ENCODE results near the gene TNFRSF14.
"Not testable (repeated sequence)": the region's sequence is repeated elsewhere in the genome, so short reads cannot be mapped to it uniquely, and the experiment has no call there.

Gene TNFRSF14

DNA sequence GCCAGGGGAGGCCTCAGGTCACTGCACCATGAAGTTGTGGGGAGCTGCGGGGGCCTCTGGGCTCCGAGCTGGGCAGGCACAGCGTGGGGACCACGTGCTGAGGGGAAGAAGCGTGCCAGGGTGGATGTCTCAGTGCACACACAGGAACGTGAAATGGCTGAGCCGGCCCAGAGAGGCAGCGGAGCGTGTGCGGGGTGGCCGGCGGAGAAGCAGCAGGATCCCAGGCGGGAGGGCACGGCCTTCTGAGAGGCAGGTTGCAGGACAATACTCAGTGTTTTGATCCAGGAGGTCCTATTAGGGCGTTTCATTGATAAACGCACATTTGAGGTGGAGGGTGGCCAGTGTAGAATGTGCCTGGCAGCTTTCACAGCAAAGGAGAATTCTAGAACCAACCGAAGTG, 12.9 kb downstream of the TNFRSF14 start:
- no peak for DNase-seq

DNA sequence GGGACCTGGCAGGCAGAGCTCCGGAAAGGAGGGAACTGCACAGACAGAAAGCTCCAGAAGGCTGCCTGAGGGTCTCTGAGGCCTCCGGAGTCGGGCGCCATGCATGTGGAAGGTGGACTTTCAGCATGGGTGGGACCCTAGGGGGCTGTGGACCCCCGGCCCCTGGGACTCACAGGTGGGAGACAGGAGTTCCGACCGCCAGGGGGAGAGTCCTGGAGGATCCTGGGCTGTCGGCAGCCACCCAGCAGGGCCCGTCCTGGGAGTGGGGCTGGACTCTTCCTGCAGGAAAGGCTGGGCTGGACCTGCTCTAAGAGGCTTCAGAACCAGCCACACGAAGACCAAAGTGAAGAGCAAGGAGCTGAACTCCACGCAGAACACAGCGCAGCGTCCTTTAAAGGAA, 13.5 kb downstream of the TNFRSF14 start:
- DNase-seq, result not testable (repeated sequence)

DNA sequence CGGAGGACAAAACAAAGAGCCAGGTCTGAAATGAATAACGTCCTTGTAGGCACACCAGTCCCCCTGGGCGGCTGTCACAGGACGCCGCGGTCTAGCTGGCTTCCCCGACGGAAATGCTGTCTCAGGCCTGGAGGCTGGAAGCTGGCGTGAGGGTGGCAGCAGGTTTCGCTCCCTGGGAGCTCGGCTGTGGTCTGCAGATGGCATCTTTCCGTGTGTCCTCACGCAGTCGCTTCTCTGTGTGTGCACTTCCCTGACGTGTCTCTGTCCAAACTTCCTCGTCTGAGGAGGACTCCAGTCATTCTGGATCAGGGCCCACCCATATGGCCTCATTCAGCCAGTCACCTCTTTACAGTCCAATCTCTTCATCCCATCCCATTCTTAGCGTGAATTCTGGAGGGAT, 14.2 kb downstream of the TNFRSF14 start:
- DNase-seq, result no peak

DNA sequence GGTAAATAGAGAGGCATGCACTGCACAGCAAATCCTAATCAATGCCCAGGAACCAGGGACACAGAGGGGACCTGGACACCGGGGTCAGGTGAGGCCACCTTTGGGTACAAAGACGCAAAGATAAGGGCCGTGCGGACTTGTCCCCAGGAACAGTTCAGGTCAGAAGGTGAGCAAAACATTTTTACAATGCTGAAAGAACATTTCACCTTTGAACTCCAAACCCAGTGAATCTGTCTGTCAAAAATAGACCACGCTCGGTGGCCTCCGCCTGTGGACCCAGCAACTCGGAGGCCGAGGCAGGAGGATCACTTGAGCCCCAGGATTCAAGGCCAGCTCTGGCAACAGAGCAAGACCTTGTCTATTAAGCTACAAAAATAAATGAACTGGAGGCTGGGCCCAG, 15.2 kb downstream of the TNFRSF14 start:
- DNase-seq, result no peak

DNA sequence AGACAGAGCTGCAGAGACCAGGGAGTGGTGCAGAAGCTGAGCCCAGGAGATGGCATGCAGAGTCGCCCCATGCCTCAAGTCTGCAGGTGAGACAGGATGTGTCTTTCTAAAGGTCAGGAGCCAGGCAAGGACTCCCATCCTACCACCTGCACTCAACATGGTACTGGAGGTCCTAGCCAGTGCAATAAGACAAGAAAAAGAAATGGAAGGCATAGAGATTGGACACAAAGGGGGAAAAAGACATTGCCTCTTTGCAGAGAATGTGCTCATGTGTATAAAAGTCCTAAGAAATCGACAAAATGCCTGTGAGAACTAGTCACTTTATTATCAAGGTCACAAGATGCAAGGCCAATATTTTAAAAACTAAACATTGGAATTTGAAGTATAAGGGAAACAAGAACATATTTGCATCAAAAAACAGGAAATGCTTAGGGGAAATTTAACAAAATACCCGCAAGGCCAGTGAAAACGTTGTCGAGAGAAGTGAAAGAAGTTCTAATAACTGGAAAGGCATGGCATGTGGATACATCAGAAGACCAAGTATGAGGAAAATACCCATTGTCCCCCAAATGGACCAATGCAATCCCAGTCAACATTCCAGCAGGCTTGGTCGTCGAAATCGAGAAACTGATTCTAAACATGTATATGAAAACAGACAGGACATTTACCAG, 17.2 kb downstream of the TNFRSF14 start:
- DNase-seq, result no peak

DNA sequence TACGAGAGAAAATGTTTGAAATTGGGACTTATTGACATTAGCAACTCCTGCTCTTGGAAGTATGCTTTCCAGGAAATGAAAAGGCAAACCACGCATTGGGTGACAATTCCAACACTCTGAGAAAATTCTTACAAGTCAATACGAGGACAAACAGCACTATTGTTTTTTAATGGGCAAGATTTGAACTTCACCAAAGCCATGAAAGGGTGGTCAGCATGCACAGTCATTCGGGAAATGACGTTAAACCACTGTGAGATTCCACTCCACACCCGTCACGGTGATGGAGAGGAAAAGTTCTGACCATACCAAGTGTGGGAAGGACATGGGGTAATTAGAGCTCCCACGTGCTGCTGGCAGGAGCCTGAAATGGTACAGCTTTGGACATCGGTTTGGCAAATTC, 18.2 kb downstream of the TNFRSF14 start:
- no peak for DNase-seq

DNA sequence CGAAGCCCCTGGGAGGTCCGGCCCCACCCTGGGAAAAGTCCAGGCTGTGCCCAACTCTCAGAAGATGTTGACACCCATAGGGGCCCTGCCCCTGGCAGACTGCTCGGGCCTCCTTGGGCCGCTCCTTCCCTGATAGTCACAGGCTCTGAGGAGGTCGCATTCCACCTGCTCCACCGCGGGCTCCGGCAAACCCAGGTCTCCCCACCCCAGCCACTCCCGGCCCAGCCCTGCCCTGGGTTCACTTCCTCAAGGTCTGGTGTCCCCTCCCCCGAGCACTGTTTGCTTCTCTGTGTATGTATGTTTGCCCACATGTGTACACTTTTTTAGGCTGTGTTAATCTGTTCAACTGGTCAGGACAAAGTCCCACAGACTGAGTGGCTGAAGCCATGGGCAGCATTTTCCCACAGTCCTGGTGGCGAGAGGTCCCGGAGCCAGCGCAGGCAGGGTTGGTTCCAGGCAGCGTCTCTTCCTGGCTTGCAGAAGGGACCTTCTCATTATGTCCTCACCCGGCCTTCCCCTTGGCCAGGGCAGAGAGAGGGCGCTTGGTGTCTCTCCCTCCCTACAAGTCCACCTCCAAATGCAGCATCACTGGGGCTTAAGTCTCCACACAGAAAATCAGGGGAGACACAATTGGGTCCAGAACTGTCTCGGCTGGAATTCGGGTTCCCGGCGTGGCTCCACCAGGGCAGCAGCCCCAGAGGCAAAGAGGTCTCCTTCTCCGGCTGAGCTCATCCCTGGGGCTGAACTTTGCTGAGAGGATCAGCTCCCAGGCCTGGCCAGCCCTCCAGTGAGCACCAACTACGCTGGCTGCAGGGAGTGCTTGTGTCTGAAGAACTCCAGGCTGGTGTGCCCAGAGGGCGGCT, 19.9 kb downstream of the TNFRSF14 start:
- no peak for DNase-seq

DNA sequence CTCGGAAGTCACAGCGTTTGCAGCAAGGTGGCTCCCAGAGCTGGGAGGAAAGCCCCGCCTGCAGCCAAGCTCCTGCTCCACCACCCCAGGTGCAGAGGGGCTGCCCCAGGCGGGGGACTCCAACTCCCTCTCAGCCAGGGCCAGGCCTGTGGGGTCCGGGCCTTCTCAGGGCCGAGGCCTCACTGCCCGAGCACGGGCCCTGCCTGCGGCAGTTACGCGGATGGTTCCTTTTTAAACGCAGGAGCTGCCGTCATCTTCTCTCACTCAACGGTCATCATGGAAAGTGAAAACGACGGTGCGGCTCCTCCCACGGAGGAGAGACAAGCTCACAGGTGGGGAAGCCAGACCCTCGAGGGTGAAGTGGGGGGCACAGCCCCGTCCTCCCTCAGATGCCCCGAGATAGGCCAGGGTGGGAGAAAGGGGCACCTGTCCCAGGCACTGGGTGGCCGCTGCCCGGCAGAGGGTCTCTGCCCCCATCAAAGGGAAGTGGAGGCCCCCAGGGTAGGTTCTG, 21.4 kb downstream of the TNFRSF14 start:
- peak; percentile 33 to 53 for DNase-seq

DNA sequence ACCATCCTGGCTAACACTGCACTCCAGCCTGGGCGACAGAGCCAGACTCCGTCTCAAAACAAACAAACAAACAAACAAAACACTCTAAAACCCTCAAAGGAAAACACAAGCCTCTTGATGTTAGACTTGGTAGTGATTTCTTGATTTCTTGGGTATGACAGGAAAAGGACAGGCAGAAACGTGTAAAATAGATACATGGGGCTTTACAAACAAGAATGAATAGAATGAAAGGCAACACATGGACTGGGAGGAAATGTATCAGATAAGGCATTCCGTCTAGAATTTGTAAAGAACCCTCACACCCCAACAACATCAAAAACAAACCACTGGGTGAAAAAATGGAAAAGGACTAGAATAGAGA, 22.6 kb downstream of the TNFRSF14 start:
- no peak for DNase-seq

DNA sequence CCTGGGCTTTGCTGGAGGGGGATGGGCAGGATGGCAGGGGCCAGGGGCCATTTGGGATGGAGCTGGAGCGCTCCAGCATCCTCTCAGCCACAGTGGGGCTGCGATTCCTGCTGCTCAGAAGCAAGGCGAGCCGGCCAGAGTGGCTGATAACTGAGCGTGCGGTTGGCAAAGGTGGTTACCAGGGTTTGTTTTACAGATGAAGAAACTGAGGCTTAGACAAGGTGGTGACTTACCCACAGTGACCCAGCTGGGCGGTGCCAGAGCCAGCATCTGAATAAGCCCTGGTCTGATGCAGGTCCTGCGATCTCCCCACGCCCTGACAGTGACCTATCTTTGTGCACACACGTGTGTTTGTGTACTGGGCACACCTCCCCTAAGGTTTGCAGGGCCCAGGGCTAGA, 24.5 kb downstream of the TNFRSF14 start:
- DNase-seq, result no peak

DNA sequence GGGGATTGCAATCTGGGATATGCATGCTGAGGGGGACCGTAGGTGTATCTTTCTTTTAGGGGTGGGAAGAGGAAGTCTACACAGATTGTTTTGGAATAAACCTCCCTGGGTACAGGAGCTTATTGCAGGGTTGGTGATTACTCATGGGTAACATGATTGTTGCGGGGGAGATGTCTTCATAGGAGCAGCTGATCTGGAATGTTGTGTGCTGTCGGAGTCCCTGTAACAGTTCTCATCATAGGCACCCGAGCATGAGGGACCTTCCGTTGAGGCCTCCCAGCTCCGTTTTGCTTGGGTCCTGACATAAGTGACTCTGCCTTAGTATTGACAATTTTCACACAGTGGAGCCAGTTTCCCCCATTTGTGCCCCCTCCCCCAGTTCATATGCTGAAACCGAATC, 26.2 kb downstream of the TNFRSF14 start:
- DNase-seq, result no peak

DNA sequence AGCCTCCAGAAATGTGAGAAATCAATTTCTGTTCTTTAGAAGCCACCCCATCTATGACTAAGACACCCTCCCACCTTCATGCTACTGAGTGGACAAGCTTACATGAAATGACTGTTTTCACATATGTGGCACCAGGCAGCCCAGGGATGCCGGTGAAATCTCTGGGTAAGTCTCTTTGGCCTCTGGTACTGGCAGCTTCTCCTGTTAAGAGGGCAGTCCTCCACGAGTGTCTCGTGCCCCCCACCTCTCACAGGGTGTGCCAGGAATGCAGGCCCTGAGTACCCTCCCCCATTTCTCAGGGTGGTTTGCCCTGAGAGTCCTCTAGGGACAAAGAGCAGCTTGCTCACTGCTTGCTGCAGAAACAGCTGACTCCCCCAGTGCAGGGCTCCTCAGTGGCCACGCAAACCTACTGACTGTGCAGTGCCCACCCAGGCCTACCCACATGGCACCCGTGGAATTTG, 27.2 kb downstream of the TNFRSF14 start:
- DNase-seq, result no peak

DNA sequence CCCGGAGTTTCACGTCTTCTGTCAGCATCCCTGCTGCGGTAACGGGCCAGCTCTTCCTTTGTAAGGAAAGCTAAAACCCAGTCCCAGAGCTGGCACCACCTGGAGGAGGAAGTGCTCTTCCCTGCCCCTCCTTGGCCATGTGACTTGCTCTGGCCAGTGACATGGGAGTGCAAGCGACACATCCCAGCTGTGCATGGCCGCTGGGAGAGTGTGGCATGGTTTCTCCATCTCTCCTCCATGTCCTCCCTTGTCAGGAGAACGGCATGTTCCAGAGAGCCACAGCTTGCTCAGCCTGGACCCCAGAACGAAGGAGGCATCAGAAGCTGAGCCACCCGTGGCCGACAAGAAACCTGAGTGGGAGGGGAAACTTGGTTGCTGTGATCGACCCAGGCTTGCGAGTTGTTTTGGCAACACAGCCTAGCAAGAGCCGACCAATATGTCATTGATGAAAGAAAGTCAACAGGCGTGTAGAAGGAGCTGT, 27.7 kb downstream of the TNFRSF14 start:
- DNase-seq, result peak in 1 of 2 experiments; percentile 24

DNA sequence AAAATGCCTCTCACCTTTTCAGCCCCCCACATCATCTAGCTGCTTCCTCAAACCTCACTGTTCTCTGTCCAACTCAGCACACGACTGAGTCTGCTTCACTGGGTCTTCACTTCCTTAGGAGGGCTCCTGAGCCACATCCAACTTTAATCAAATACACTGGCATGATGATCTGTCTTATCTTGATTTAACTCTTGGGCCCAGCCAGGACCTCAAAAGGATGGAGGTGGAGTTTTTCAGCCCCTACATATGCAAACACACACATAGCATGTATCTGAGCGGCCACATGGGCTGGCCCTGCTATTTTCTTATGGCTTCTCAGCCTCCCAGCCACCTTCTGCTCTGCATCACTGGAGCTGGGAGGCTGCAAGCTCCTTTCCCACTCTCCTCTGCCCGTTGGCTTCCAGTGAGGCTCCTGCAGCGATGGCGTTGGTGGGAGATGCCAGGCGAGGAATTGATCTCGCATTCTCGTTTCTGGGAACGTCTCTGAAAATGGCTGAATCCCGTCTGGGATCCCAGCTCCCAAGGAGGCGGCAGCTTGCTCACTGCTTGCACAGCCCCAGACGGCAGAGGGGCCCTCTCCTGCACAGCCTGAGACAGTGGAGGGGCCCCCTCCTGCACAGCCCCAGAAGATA, 28.6 kb downstream of the TNFRSF14 start:
- no peak for DNase-seq

DNA sequence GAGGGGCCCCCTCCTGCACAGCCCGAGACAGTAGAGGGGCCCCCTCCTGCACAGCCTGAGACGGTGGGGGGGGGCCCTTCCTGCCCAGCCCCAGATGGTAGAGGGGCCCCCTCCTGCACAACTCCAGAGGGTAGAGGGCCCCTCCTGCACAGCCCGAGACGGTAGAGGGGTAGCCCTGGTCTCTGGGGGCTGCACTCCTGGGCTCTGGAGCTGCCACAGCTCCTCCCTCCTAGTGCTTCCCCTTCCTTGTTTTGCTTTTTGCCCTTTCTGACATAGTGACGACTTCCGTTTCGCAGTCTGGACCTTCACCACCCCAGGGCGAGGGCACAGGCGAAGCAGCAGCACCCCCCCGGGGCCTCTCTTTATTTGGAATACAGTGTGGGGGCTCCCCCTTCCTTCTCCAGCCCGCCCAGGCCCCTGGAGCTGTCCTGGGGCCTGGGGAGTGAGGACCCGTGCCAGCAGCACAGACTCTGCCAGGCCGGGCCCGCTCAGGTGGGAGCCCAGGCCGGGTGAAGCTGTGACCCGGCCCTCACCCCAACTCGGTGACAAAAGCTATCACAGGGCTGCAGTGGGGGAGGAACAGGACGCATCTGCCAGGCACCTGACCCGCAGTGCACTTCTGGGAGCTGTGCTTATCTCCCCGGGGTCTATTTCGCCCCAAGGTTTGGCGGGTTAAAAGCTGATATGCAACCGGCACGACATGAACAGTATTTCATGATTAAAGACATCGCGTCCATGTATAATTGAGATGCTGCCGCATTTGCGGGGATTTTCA, 29.3 kb downstream of the TNFRSF14 start:
- peak; percentile 50 to 57 for DNase-seq

DNA sequence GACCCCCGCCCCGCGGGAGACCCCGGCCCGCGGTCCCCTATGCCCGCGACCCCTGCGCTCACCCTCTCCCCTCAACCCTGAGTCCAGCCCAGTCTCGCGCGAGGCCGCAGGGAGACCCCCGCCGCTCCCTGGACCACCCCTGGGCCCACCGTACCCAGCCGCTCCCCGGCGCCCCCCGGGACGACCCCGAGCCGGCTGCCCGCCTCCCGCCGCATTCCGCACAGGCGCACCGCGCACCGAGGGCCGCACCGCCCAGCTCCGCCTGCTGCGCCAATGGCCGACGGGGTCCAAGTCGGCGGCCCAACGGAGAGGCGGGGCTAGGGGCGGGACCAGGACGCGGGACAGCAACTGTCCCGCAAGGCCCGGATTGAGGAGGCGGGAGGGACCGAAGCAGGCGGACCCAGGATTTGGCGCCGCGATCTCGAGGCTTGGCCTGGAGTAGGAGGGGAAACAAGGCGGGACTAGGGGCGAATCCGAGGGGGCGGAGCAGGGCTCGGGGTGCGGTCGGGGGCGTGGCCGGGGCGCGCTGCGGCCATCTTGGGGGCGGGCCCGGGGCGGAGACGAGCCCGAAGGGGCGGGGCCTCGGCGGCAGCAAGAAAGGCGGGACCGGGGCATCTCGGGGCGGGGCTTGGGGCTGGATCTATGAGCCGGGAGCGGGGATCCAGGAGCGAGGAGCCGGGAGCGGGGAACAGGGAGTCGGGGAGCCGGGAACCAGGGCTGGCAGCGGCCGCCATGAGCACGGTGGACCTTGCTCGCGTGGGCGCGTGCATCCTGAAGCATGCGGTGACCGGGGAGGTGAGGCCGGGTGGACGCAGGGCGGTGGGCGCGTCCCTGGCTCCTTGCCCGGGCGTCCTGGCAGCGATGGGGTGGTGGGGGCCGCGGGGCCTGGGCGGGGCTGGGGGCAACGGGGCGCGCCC, 30.2 kb downstream of the TNFRSF14 start, which contains the start of gene PRXL2B:
Gene PRXL2B, plus strand, starts transcription at position 624 of the 917 bp plus-strand sequence. Its CDS starts 109 bp downstream, at position 733.
- DNase-seq, result peak; percentile 90 to 99

DNA sequence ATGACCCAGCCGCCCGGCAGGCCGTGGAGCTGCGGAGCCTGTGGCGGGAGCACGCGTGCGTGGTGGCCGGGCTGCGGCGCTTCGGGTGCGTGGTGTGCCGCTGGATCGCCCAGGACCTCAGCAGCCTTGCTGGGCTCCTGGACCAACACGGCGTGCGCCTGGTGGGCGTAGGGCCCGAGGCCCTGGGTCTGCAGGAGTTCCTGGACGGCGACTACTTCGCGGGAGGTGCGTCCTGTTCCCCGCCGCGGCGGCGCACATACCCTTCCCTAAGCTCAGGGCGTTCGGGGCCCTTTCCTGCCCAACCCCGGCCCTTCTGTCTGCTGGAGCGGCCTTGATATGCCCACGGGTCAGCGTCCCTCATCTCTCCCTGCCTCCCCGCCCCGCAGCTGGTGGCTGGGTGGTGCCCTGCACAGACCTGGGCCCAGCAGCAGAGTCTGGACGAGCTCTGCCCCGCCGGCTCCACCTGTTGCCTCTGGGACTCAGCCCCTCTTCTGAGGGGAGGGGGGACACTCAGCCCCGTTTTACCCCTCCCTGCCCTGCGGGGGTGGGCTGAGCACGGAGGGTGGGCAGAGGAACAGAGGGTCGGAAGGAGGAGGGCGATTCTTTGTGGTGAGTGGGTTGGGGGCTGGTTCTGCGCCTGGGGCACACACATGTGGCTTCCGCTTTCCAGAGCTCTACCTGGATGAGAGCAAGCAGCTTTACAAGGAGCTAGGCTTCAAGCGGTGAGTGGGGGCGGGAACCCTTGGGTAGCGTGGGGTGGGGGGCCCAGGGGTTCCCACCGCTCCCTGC, 31.1 kb downstream of the TNFRSF14 start:
- DNase-seq, result no peak

DNA sequence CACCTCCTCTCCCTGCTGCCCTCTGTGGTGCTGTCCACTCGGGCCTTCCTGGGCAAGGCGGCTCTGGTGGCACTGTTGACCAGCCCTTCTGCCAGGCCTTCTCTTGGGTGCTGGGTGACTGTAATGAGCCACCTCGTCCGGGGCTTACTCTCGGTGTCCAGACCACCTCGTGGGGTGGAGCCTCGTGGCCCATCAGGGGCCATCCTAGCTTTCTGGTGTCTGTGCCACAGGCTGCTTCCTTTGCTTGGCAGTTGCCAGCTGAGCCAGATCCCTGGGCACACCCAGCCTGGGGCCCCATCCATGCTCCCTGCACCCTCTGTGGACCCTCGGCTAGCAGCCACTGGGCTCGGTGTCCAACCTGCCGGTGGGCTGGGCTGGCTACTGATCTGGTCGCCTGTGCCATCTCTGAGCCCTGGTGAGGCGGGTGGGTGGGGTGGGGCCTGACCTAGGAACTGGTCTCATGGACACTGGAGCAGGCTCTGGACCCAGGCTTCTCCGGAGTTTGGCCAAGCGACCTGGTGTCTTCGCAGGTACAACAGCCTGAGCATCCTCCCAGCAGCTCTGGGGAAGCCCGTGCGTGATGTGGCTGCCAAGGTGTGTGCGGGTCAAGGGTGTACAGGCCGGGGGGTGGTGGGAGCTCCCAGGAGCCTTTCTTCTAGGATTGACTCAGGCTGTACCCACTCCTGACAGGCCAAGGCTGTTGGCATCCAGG, 31.8 kb downstream of the TNFRSF14 start:
- no peak for DNase-seq

DNA sequence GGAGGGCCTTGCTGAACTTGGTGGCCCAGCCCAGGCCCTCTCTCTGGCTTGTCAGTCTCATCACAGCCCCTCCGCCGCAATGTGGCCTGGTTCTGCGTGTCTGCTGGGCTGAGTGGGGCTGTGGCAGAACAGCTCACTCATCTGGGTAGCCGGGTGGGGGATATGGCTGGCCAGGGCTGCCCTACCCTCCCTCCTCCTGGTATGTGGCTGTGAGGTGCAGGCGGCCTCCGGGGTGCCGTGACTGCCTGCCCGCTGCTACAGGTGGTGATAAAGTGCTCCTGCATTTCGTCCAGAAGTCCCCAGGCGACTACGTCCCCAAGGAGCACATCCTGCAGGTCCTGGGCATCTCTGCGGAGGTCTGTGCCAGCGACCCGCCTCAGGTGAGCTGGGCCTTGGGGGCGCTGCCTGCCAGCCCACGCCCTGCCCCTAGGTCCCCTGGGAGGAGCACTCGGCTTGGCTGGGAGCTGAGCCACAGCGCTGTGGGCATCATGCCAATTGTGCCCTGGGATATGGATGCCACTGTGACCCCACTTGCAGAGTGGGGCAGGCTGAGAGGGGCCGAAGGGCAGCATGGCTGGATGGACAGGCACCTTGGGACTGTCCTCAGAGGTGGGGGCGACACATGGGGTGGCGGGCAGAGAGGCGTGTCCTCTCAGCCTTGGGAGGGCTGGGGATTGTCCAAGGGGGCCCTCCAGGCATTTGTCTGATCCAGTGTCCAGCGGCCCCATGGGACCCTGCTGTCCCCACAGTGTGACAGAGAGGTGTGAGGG, 32.7 kb downstream of the TNFRSF14 start:
- DNase-seq, result no peak

Data from stimulated activated CD4-positive, alpha-beta T cell treated with anti-CD3 and anti-CD28 coated beads, Interleukin-4, amount 100 ng/mL, for 4 hours (primary cell).